ENCODE results near the gene LCE5A.

GRCh38 chr1:152505083-152505482, 5.5 kb upstream of the LCE5A start:
- TF ChIP-seq CTCF (IDR thresholded peaks at IDR 0.05) = no peak
- no peak for TF ChIP-seq POLR2A (IDR thresholded peaks at IDR 0.05)

Measured in esophagus squamous epithelium (tissue), 4 donors.